ENCODE results near the gene CDKAL1.

Gene CDKAL1

GRCh38 chr6:20572940-20573339, 38.7 kb downstream of the CDKAL1 start:
- Histone ChIP-seq H3K9me3 (replicated peaks in 1 of 2; ENCODE audit: control insufficient read depth in 2 of 2, insufficient read depth in 1 of 2, low read depth in 1 of 2, low read length in 2 of 2) (no peaks in the 10 kb centered on the region), H3K27me3 (ENCODE audit: control insufficient read depth in 3 of 3, insufficient read depth in 3 of 3, low read depth in 1 of 3, low read length in 3 of 3) (no peaks in the 10 kb centered on the region), H4K8ac (ENCODE audit: low read depth, low read length) (no peak overlapping the region), H2BK5ac (ENCODE audit: low read length) (no peak overlapping the region), H3K4me1 (ENCODE audit: control insufficient read depth in 2 of 2, insufficient read depth in 1 of 2, low read depth in 1 of 2, low read length in 2 of 2) (no peaks in the 10 kb centered on the region), H3K14ac (ENCODE audit: low read length) (no peak overlapping the region), H3K4ac (ENCODE audit: low read length) (no peak overlapping the region), H2AK5ac (ENCODE audit: low read depth, low read length) (no peak overlapping the region), H3K79me1 (ENCODE audit: low read depth, low read length) (no peaks in the 10 kb centered on the region), H2BK12ac (ENCODE audit: low read length) (no peak overlapping the region), H3K4me2 (ENCODE audit: insufficient read depth, low read length, poor library complexity, severe bottlenecking) (no peak overlapping the region), H3K9ac (ENCODE audit: low read depth, low read length, poor library complexity) (no peak overlapping the region), H2BK120ac (ENCODE audit: low read depth, low read length) (no peak overlapping the region), H2BK15ac (ENCODE audit: low read length) (no peak overlapping the region), H3K27ac (replicated peaks; ENCODE audit: low read length) (no peak overlapping the region), H2AFZ (ENCODE audit: low read length) (no peak overlapping the region), H4K91ac (ENCODE audit: low read depth, low read length, poor library complexity) (no peak overlapping the region), H3K36me3 (replicated peaks in 1 of 2; ENCODE audit: control insufficient read depth in 2 of 2, insufficient read depth in 2 of 2, low read length in 2 of 2) (peaks cover 0 to 13% of the 10 kb centered on the region in 2 donors), H3K23ac (ENCODE audit: low read depth, low read length, poor library complexity) (no peak overlapping the region), H3K18ac (ENCODE audit: low read length) (no peak overlapping the region), H3K4me3 (ENCODE audit: low read length in 2 of 2) (no peak overlapping the region)
- no CpG with 5 or more reads among the region's 1 CpG for WGBS, 2 donors (ENCODE audit: extremely low coverage in 2 of 2, insufficient read length in 2 of 2, insufficient replicate concordance in 1 of 2)
- no peak for DNase-seq (ENCODE audit: low spot score)

DNA sequence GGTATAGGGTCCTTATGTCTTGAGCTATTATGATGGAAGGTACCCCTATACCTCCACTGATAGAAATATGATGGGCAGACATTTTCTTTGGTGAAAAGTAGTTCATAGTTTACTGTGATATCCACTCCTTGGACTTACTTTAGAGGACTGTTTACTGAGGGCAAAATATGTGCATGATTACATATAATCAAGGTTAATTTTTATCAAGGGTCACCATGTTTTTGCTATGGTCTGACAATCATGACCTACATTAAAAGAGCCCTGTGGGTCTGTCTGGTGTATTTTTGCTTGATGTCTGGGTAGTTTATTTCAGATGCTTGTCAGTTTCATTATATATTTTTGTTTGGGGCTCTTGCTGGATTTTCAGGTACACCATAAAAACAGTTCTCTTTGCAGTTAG, 40.1 kb downstream of the CDKAL1 start:
- Histone ChIP-seq H2AK5ac (ENCODE audit: low read depth, low read length) (no peak overlapping the region), H3K14ac (ENCODE audit: low read length) (no peak overlapping the region), H2BK12ac (ENCODE audit: low read length) (no peak overlapping the region), H3K27me3 (ENCODE audit: control insufficient read depth in 3 of 3, insufficient read depth in 3 of 3, low read depth in 1 of 3, low read length in 3 of 3) (no peaks in the 10 kb centered on the region), H3K36me3 (replicated peaks in 1 of 2; ENCODE audit: control insufficient read depth in 2 of 2, insufficient read depth in 2 of 2, low read length in 2 of 2) (peaks cover 0 to 20% of the 10 kb centered on the region in 2 donors), H2AFZ (ENCODE audit: low read length) (no peak overlapping the region), H2BK5ac (ENCODE audit: low read length) (no peak overlapping the region), H2BK15ac (ENCODE audit: low read length) (no peak overlapping the region), H3K4ac (ENCODE audit: low read length) (no peak overlapping the region), H3K18ac (ENCODE audit: low read length) (no peak overlapping the region), H3K9ac (ENCODE audit: low read depth, low read length, poor library complexity) (no peak overlapping the region), H3K79me1 (ENCODE audit: low read depth, low read length) (no peaks in the 10 kb centered on the region), H3K9me3 (replicated peaks in 1 of 2; ENCODE audit: control insufficient read depth in 2 of 2, insufficient read depth in 1 of 2, low read depth in 1 of 2, low read length in 2 of 2) (no peaks in the 10 kb centered on the region), H3K23ac (ENCODE audit: low read depth, low read length, poor library complexity) (no peak overlapping the region), H3K4me2 (ENCODE audit: insufficient read depth, low read length, poor library complexity, severe bottlenecking) (no peak overlapping the region), H4K91ac (ENCODE audit: low read depth, low read length, poor library complexity) (no peak overlapping the region), H2BK120ac (ENCODE audit: low read depth, low read length) (no peak overlapping the region), H3K4me3 (ENCODE audit: low read length in 2 of 2) (no peak overlapping the region), H3K4me1 (ENCODE audit: control insufficient read depth in 2 of 2, insufficient read depth in 1 of 2, low read depth in 1 of 2, low read length in 2 of 2) (no peaks in the 10 kb centered on the region), H4K8ac (ENCODE audit: low read depth, low read length) (no peak overlapping the region), H3K27ac (replicated peaks; ENCODE audit: low read length) (no peak overlapping the region)
- DNase-seq (ENCODE audit: low spot score): no peak

DNA sequence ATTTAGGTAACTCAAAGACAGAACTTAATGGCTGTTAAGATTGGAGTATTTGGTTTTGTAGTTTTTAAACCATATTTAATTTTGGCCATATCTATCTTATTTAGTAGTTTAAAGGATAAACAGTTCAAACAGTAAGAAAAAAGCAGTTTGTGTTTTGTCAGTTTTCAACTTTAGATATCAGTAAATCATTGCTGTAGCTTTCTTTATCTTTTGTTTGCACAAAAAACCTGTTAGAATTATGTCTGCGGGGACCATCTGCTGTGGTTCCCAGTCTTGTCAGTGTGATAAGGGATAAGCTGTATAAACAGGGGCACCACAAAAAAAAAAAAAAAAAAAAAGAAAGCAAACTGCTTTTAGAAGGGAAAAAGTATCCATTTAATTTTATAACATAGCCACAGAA, 40.9 kb downstream of the CDKAL1 start:
- no peak overlapping the region for H4K91ac ChIP-seq (ENCODE audit: low read depth, low read length, poor library complexity)
- WGBS, 2 donors (ENCODE audit: extremely low coverage in 2 of 2, insufficient read length in 2 of 2, insufficient replicate concordance in 1 of 2): no CpG with 5 or more reads among the region's 1 CpG
- no peak for DNase-seq (ENCODE audit: low spot score)

GRCh38 chr6:20575704-20576451, 41.6 kb downstream of the CDKAL1 start:
- no peak overlapping the region for H3K4me2 ChIP-seq (ENCODE audit: insufficient read depth, low read length, poor library complexity, severe bottlenecking)
- no peak overlapping the region for H2AFZ ChIP-seq (ENCODE audit: low read length)
- H3K4me3 ChIP-seq (ENCODE audit: low read length in 2 of 2): no peak overlapping the region
- H4K91ac ChIP-seq (ENCODE audit: low read depth, low read length, poor library complexity): no peak overlapping the region
- no peak overlapping the region for H2AK5ac ChIP-seq (ENCODE audit: low read depth, low read length)
- no peak for DNase-seq (ENCODE audit: low spot score)
- no peak overlapping the region for H3K27ac ChIP-seq (replicated peaks; ENCODE audit: low read length)
- H3K4ac ChIP-seq (ENCODE audit: low read length): no peak overlapping the region
- H2BK12ac ChIP-seq (ENCODE audit: low read length): no peak overlapping the region
- no peak overlapping the region for H3K14ac ChIP-seq (ENCODE audit: low read length)
- H3K23ac ChIP-seq (ENCODE audit: low read depth, low read length, poor library complexity): no peak overlapping the region
- no peaks in the 10 kb centered on the region for H3K27me3 ChIP-seq (ENCODE audit: control insufficient read depth in 3 of 3, insufficient read depth in 3 of 3, low read depth in 1 of 3, low read length in 3 of 3)
- peaks cover 0 to 20% of the 10 kb centered on the region in 2 donors for H3K36me3 ChIP-seq (replicated peaks in 1 of 2; ENCODE audit: control insufficient read depth in 2 of 2, insufficient read depth in 2 of 2, low read length in 2 of 2)
- no peaks in the 10 kb centered on the region for H3K9me3 ChIP-seq (replicated peaks in 1 of 2; ENCODE audit: control insufficient read depth in 2 of 2, insufficient read depth in 1 of 2, low read depth in 1 of 2, low read length in 2 of 2)
- no peak overlapping the region for H2BK15ac ChIP-seq (ENCODE audit: low read length)
- no peak overlapping the region for H3K18ac ChIP-seq (ENCODE audit: low read length)
- no peaks in the 10 kb centered on the region for H3K79me1 ChIP-seq (ENCODE audit: low read depth, low read length)
- no peak overlapping the region for H4K8ac ChIP-seq (ENCODE audit: low read depth, low read length)
- H3K4me1 ChIP-seq (ENCODE audit: control insufficient read depth in 2 of 2, insufficient read depth in 1 of 2, low read depth in 1 of 2, low read length in 2 of 2): no peaks in the 10 kb centered on the region
- no CpG with 5 or more reads among the region's 4 CpGs for WGBS, 2 donors (ENCODE audit: extremely low coverage in 2 of 2, insufficient read length in 2 of 2, insufficient replicate concordance in 1 of 2)
- H3K9ac ChIP-seq (ENCODE audit: low read depth, low read length, poor library complexity): no peak overlapping the region
- H2BK5ac ChIP-seq (ENCODE audit: low read length): no peak overlapping the region
- no peak overlapping the region for H2BK120ac ChIP-seq (ENCODE audit: low read depth, low read length)

More for the DNA sequence above, 40.9 kb downstream of the CDKAL1 start:
- Histone ChIP-seq H2BK120ac (ENCODE audit: low read depth, low read length) (no peak overlapping the region), H2AFZ (ENCODE audit: low read length) (no peak overlapping the region), H3K27ac (replicated peaks; ENCODE audit: low read length) (no peak overlapping the region), H2BK12ac (ENCODE audit: low read length) (no peak overlapping the region), H2AK5ac (ENCODE audit: low read depth, low read length) (no peak overlapping the region), H3K9me3 (replicated peaks in 1 of 2; ENCODE audit: control insufficient read depth in 2 of 2, insufficient read depth in 1 of 2, low read depth in 1 of 2, low read length in 2 of 2) (no peaks in the 10 kb centered on the region), H3K14ac (ENCODE audit: low read length) (no peak overlapping the region), H3K18ac (ENCODE audit: low read length) (no peak overlapping the region), H4K8ac (ENCODE audit: low read depth, low read length) (no peak overlapping the region), H3K4me1 (ENCODE audit: control insufficient read depth in 2 of 2, insufficient read depth in 1 of 2, low read depth in 1 of 2, low read length in 2 of 2) (no peaks in the 10 kb centered on the region), H3K9ac (ENCODE audit: low read depth, low read length, poor library complexity) (no peak overlapping the region), H3K4me3 (ENCODE audit: low read length in 2 of 2) (no peak overlapping the region), H3K4ac (ENCODE audit: low read length) (no peak overlapping the region), H3K4me2 (ENCODE audit: insufficient read depth, low read length, poor library complexity, severe bottlenecking) (no peak overlapping the region), H3K27me3 (ENCODE audit: control insufficient read depth in 3 of 3, insufficient read depth in 3 of 3, low read depth in 1 of 3, low read length in 3 of 3) (no peaks in the 10 kb centered on the region), H2BK5ac (ENCODE audit: low read length) (no peak overlapping the region), H3K79me1 (ENCODE audit: low read depth, low read length) (no peaks in the 10 kb centered on the region), H3K23ac (ENCODE audit: low read depth, low read length, poor library complexity) (no peak overlapping the region), H3K36me3 (replicated peaks in 1 of 2; ENCODE audit: control insufficient read depth in 2 of 2, insufficient read depth in 2 of 2, low read length in 2 of 2) (peaks cover 0 to 20% of the 10 kb centered on the region in 2 donors), H2BK15ac (ENCODE audit: low read length) (no peak overlapping the region)

Data from neuronal stem cell (in vitro differentiated cells).